ENCODE measurements around the gene GALE.

- TF ChIP-seq CTCF (IDR thresholded peaks at IDR 0.05) (no peak), POLR2A (IDR thresholded peaks at IDR 0.05) (no peak)
Observed at GRCh38 chr1:23836037-23836436, 35.5 kb upstream of the GALE start.

Measured in gastroesophageal sphincter (tissue), 3 donors.